Rectal smooth muscle tissue (tissue), 1 donor: Measurements from ENCODE around the gene HEXA.
A peak's percentile ranks its signal among the peaks of the same experiment; 100 is the strongest.
"Not testable (repeated sequence)": the region's sequence is repeated elsewhere in the genome, so short reads cannot be mapped to it uniquely, and the experiment has no call there.

Source experiments
- H3K27ac ChIP-seq: one replicate; pipeline ENCODE4 v1.7.0; 2013; ENCODE audit warnings: low read depth, low read length, inconsistent platforms
- H3K27me3 ChIP-seq: one replicate; pipeline ENCODE4 v1.7.0; 2013; ENCODE audit warnings: low read length; ENCODE audit not compliant: control insufficient read depth, insufficient read depth
- H3K36me3 ChIP-seq: one replicate; pipeline ENCODE4 v1.7.0; 2013; ENCODE audit warnings: low read length; ENCODE audit not compliant: control insufficient read depth, insufficient read depth
- H3K4me1 ChIP-seq: one replicate; pipeline ENCODE4 v1.7.0; 2013; ENCODE audit warnings: low read length; ENCODE audit not compliant: control insufficient read depth, insufficient read depth
- H3K4me3 ChIP-seq: one replicate; pipeline ENCODE4 v1.7.0; 2013; ENCODE audit warnings: low read length
- H3K9ac ChIP-seq: one replicate; pipeline ENCODE4 v1.7.0; 2013; ENCODE audit warnings: low read length

Gene HEXA

DNA sequence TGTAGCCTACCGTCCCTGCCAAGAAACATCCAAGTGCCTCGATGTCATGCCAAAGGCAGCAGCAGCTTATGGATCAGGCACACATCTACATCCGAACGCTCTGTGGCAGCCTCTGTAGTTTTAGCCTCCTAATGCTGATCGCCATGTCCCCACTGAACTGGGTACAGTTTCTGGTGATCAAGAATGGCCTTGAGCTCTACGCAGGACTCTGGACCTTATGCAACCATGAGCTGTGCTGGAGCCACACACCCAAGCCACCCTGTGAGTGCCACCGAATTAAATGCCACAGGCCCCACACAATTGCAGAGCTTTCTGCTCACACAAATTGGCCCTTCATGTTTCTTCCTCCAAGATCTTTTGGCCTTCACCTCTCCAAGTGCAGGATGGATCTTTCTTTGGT lies 22.8 kb upstream of the HEXA start:
- H3K27ac ChIP-seq = no peak overlapping the region
- no peaks in the 10 kb centered on the region for H3K27me3 ChIP-seq
- H3K4me1 ChIP-seq = no peaks in the 10 kb centered on the region
- H3K36me3 ChIP-seq = no peaks in the 10 kb centered on the region
- no peak overlapping the region for H3K4me3 ChIP-seq
- no peak overlapping the region for H3K9ac ChIP-seq

DNA sequence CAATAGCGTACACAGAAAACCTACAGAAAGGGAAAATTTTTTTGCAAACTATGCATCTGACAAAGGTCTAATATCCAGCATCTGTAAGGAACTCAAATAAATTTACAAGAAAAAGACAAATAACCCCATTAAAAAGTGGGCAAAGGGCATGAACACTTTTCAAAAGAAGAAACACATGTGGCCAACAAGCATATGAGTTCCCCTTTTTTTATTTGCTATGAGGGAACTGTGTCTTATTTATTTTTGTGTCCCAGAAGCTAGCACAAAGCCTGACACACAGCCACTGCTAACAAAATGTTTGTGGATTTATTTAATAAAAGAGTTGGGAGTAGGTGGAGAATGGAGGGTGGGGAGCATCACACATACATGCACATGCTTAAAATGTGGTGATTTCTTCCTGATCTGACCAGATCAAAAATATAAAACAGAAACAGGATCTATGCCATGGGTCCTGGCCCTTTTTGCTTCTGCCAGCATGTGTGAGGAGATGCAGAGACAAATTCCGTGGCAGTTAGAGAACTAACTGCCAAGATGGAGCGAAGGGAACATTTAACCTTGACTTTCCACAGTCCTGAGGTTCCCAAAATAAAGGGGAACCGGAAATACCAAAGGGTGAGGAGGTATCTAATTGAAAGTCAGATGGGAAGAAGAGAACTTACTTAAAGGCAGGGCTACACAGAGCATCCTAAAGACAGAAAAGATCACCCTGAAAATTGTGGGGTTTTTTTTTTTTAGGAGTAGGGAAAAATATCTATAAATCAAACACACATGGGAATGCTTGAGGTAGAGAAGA lies 22.2 kb upstream of the HEXA start, which contains the start of gene TMEM202:
Gene TMEM202 (plus strand): TSS at position 510 of the 793 bp plus-strand sequence. CDS start 22 bp downstream, at position 532.
- H3K27me3 ChIP-seq = no peaks in the 10 kb centered on the region
- no peak within 1 kb of the TSS for H3K9ac ChIP-seq
- H3K4me1 ChIP-seq = no peaks in the 10 kb centered on the region
- H3K4me3 ChIP-seq = no peak within 1 kb of the TSS
- H3K27ac ChIP-seq = no peak within 1 kb of the TSS
- H3K36me3 ChIP-seq = no peaks in the 10 kb centered on the region

- H3K27ac ChIP-seq = not testable (repeated sequence)
These were observed 20.5 kb upstream of the HEXA start for GRCh38 chr15:72396331-72396730.

GRCh38 chr15:72389231-72389630 lies 13.4 kb upstream of the HEXA start:
- no peaks in the 10 kb centered on the region for H3K4me1 ChIP-seq
- no peak overlapping the region for H3K9ac ChIP-seq
- no peak overlapping the region for H3K4me3 ChIP-seq
- H3K36me3 ChIP-seq = no peaks in the 10 kb centered on the region
- no peak overlapping the region for H3K27ac ChIP-seq
- no peaks in the 10 kb centered on the region for H3K27me3 ChIP-seq

More at GRCh38 chr15:72396331-72396730, 20.5 kb upstream of the HEXA start:
- H3K4me1 ChIP-seq, H3K9ac ChIP-seq, H3K4me3 ChIP-seq, H3K27me3 ChIP-seq, H3K36me3 ChIP-seq: not testable (repeated sequence)

- Histone ChIP-seq H3K4me1 (no peaks in the 10 kb centered on the region), H3K9ac (no peak overlapping the region), H3K4me3 (no peak overlapping the region), H3K27ac (no peak overlapping the region), H3K27me3 (no peaks in the 10 kb centered on the region), H3K36me3 (no peaks in the 10 kb centered on the region)
These were observed 11.9 kb upstream of the HEXA start for GRCh38 chr15:72387741-72388140.

GRCh38 chr15:72382146-72382545 lies 6.3 kb upstream of the HEXA start:
- no peak overlapping the region for H3K9ac ChIP-seq
- H3K4me3 ChIP-seq = no peak overlapping the region
- H3K36me3 ChIP-seq = no peaks in the 10 kb centered on the region
- H3K27me3 ChIP-seq = no peaks in the 10 kb centered on the region
- H3K27ac ChIP-seq = no peak overlapping the region
- no peaks in the 10 kb centered on the region for H3K4me1 ChIP-seq

DNA sequence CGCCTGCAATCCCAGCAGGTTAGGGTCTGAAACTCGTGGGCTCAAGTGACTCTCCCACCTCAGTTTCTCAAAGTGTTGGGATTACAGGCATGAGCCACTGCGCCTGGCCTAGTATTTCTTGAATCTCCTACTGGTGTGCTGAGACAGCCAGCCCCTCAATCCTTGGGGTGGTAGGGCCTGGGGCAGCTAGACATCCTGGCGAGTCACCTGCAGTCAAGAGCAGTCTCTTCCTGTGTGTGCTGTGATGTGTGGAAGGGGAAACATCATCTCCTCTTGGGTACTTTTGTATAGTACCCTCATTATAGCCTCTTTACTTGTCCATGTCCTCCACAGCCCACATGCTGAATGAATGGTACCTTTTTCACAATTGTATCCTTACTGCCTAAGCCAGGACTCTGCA lies 4.9 kb upstream of the HEXA start:
- peaks cover 2% of the 10 kb centered on the region for H3K4me1 ChIP-seq
- H3K27me3 ChIP-seq = no peaks in the 10 kb centered on the region
- H3K27ac ChIP-seq = no peak overlapping the region
- H3K9ac ChIP-seq = no peak overlapping the region
- no peak overlapping the region for H3K4me3 ChIP-seq
- no peaks in the 10 kb centered on the region for H3K36me3 ChIP-seq

GRCh38 chr15:72379856-72380430 lies 4.1 kb upstream of the HEXA start:
- H3K27me3 ChIP-seq = no peaks in the 10 kb centered on the region
- peaks cover 2% of the 10 kb centered on the region for H3K36me3 ChIP-seq
- no peak overlapping the region for H3K9ac ChIP-seq
- H3K4me3 ChIP-seq = no peak overlapping the region
- H3K4me1 ChIP-seq = peaks cover 2% of the 10 kb centered on the region
- H3K27ac ChIP-seq = no peak overlapping the region

DNA sequence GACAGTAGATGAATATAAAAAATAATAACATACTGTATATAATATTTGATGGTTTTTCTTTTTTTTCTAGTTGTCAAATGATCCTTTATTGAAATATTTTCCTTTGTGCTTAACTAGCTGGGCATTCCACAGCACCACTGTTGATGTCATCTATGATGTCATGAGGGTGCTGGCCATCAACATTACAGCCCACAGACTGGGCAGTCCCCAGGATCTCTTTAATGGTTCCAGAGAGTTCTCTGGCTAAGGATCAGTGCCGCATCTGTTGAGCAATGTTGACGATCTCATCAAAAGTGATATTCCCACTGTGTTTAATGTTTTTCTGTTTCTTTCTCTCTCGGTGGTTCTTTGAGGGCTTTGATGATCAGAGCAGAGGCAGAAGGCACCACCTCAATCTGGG lies 3.3 kb upstream of the HEXA start:
- not testable (repeated sequence) for H3K27ac ChIP-seq, H3K9ac ChIP-seq, H3K4me1 ChIP-seq, H3K36me3 ChIP-seq, H3K27me3 ChIP-seq, H3K4me3 ChIP-seq

DNA sequence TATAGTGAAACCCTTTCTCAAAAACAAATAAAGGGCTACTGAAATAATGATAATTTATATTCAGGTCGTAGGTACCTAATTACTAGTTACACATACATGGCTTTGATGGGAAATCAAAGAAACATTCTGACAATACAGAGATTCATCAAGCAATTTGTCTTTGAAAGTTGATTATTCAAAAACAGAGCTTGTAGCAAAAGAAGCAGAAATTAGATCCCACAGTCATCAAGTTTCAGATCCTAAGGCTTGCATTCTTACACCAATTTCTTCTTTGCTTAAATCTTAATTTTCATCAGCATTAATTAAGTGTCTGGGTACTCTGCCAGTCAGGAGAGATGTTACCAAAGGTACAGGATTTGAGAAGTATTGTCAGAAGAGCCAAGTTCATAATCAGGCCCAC lies 1.5 kb upstream of the HEXA start:
- Histone ChIP-seq H3K27me3 (no peaks in the 10 kb centered on the region), H3K36me3 (peaks cover 2% of the 10 kb centered on the region), H3K4me3 (no peak overlapping the region), H3K4me1 (peaks cover 6% of the 10 kb centered on the region), H3K9ac (no peak overlapping the region), H3K27ac (no peak overlapping the region)

- peak overlapping the region; percentile 94 for H3K27ac ChIP-seq
- H3K27me3 ChIP-seq = no peaks in the 10 kb centered on the region
- peaks cover 6% of the 10 kb centered on the region for H3K4me1 ChIP-seq
These were observed 341 bp downstream of the HEXA start for GRCh38 chr15:72375501-72375845.

DNA sequence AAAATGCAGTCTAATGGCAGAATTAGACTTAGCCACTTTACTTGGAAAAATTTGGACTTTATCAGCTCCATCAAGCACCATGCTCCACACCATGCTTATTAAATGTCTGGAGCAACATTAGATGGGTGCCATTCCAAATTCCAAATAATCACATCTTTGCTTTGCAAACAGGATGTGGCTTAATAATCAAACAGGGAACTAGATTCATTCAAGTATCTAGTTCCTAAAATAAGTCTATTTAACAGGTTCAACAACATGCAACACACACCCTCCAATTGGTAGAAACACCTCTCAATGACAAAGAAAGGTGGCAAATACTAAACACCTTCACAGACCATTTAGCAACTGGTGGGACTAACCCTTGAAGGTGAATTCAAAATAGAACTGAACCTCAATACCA lies 3.5 kb downstream of the HEXA start:
- no peak overlapping the region for H3K4me3 ChIP-seq
- H3K9ac ChIP-seq = no peak overlapping the region
- H3K36me3 ChIP-seq = peaks cover 7% of the 10 kb centered on the region
- H3K27ac ChIP-seq = no peak overlapping the region
- H3K4me1 ChIP-seq = peaks cover 6% of the 10 kb centered on the region
- H3K27me3 ChIP-seq = no peaks in the 10 kb centered on the region

More at GRCh38 chr15:72375501-72375845, 341 bp downstream of the HEXA start:
- Histone ChIP-seq H3K4me3 (peak overlapping the region; percentile 99), H3K9ac (peak overlapping the region; percentile 99), H3K36me3 (peaks cover 2% of the 10 kb centered on the region)

GRCh38 chr15:72369964-72370363 lies 5.8 kb downstream of the HEXA start:
- no peak overlapping the region for H3K4me3 ChIP-seq
- H3K4me1 ChIP-seq = peaks cover 4% of the 10 kb centered on the region
- no peak overlapping the region for H3K9ac ChIP-seq
- H3K27ac ChIP-seq = no peak overlapping the region
- peaks cover 4% of the 10 kb centered on the region for H3K36me3 ChIP-seq
- no peaks in the 10 kb centered on the region for H3K27me3 ChIP-seq
